CD4-positive, alpha-beta T cell treated with Interleukin-12 subunit alpha and Interleukin-12 subunit beta, for 1 hour (primary cell): ENCODE results near the gene HSPA14.
"Not testable (repeated sequence)": the region's sequence is repeated elsewhere in the genome, so short reads cannot be mapped to it uniquely, and the experiment has no call there.

ENCODE experiments used
- DNase-seq: peaks from one replicate; pipeline ENCODE4 v3.0.0-alpha.2; 2020

The HSPA14 gene

DNA sequence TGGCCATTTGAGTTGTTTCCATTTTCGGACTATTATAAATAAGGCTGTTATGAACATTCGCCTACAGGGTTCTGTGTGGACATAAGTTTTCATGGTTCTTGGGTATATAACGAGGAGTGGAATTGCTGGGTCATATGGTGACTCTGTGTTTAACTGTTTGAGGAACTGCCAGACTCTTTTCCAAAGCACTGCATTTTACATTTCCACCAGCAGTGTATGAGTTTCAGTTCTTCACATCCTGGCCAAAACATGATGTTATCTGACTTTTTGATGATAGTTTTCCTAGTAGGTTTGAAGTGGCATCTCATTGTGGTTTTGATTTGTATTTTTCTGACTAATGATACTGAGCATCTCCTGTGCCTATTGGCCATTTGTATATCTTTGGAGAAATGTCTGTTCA is 46.0 kb downstream of the HSPA14 start:
- DNase-seq, result no peak

DNA sequence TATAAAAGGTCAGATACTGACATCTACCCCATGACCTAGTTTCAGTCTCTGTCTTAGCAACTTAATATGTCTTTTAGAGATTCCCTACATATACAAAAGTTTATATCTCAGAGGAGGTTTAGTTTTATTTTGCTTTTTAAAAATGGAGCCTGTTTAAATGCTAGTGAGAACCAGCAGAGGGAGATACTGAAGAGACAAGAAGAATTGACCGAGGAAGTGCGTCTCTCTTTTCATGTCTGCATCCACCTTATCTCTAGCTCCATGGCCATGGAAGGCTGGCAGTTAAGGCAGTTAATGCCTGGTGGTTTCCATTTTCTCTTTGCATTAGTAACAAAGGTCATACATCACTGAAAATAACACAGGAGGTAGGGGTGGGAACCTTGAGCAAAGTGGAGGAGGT is 51.2 kb downstream of the HSPA14 start:
- no peak for DNase-seq

DNA sequence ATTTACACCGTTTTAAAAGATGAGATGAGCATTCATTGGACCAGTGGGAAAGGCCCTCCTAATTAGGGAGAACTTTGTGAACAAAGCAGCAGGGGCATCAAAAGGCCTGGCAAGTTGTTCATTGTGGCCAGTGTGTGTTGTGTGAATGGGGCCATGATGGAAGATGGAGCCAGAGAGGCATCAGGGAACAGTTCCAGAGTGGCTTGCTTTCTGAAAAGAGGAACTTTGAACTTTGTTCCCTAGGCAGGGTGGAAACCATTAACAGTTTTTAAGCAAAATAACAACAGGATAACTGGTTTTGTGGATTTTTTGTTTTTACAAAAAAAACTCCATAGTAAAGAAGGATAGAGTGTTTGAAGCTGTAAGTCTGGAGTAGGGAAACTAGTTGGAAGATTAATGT is 53.0 kb downstream of the HSPA14 start:
- DNase-seq, result no peak

DNA sequence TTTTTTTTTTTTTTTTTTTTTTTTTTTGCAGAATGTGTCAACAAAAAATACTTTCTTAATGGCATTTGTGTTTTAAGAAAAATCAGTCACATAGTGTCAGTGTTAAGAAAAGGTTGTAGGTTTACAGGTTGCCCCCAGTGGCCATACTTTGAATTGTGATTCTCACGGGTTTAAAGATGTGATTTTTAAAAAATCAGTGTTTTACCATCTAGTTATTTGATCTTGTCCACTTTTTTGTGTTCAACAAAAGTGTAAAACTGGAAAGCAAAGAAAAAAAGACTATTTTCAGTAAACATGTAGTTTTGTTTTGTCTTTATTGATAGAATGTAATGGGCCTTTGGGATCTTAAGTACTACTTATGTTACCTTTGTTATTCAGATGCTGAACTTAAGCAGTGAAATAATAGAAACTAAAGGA is 66.2 kb downstream of the HSPA14 start:
- peak; percentile 39 for DNase-seq

DNA sequence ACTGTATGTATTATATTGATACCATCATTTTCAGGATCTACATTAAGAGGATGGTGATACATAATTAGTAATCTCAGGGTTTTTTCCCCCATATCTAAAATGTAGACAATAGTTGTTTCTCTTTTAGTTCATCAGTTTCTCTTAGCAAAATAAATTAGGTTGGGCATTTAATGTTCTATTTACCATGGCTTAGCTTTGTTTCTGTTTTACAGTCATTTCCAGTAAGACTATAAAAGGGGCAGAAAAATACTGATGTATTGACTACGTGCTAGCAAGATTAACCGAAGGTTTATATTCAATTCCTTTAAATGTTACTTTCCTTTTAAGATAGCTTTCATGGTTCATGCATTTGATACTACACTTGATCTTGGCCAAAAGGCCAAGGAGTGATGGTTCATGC is 66.8 kb downstream of the HSPA14 start:
- DNase-seq, result no peak

GRCh38 chr10:14905890-14906289 is 67.8 kb downstream of the HSPA14 start:
- DNase-seq, result no peak

DNA sequence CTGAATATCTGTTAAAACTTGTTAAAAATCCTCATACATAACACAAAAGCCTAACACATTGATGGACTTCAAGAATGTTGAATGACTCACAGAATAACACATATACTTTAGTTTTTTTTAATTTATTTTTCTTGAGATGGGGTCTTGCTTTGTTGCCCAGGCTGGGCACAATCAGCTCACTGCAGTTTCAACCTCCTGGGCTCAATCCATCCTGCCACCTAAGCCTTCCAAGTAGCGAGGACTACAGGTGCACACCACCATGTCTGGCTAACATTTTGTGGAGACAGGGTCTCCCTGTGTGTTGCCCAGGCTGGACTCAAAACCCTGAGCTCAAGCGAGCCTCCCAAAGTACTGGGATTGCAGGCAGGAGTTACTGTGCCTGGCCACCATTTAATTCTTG is 68.7 kb downstream of the HSPA14 start:
- no peak for DNase-seq

DNA sequence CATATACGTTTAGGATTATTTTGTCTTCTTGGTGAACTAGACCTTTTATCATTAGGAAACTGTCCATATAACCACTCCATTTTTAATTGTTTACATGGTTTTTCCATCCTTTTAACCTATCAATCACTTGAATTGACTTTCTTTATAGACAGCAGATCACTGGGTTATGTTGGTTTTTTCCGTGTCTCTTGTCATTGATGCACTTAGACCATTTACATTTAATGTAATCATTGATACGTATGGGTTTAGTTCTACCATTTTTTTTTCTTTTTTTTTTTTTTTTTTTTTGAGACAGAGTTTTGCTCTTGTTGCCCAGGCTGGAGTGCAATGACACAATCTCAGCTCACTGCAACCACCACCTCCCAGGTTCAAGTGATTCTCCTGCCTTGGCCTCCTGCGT is 69.5 kb downstream of the HSPA14 start:
- not testable (repeated sequence) for DNase-seq

DNA sequence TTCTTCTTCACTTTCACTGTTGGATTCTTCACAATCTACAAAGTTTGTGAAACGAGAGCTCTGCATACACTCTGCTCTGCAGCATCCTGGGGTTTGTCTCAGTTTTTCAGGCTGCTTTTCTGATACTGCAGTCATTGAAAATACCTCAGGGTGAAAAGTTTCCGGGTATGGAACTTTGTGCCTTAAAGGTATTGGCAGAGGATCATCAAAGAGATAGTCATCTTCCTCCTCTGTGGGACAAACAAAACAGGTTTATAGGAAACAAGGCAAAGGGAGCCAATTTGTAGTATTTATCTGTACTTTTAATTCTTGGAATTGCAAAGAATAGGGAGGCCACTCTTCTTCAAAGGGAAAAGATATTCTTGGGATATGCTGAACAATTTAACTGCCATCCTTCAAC is 71.0 kb downstream of the HSPA14 start:
- DNase-seq, result no peak

GRCh38 chr10:14910953-14911352 is 72.8 kb downstream of the HSPA14 start:
- DNase-seq, result no peak

GRCh38 chr10:14911801-14912200 is 73.7 kb downstream of the HSPA14 start:
- DNase-seq, result no peak

GRCh38 chr10:14916600-14916999 is 78.5 kb downstream of the HSPA14 start:
- DNase-seq, result no peak

GRCh38 chr10:14917827-14918226 is 79.7 kb downstream of the HSPA14 start:
- no peak for DNase-seq

- no peak for DNase-seq
These were observed 80.9 kb downstream of the HSPA14 start for GRCh38 chr10:14918964-14919363.
